Astrocyte (in vitro differentiated cells and primary cell): ENCODE measurements around the gene PODN.

Source experiments
- CTCF ChIP-seq: IDR thresholded peaks from 2 replicates; pipeline ENCODE4 v1.5.1; 2011; ENCODE audit warnings: low read depth, mild to moderate bottlenecking, inconsistent platforms, low read length, moderate library complexity; ENCODE audit not compliant: insufficient read depth
- EZH2 ChIP-seq: IDR thresholded peaks from 2 replicates; pipeline ENCODE4 v1.6.1; 2012; ENCODE audit warnings: mild to moderate bottlenecking, low read length, inconsistent platforms; ENCODE audit not compliant: insufficient read depth

- no peak for TF ChIP-seq CTCF
- TF ChIP-seq EZH2 = no peak
These were observed 12.9 kb upstream of the PODN start for GRCh38 chr1:53048960-53049573.
